Mucosa of stomach (tissue), 1 donor: ENCODE measurements around the gene CXCL6.

ENCODE experiments used
- H3K27me3 ChIP-seq: one replicate; pipeline ENCODE4 v1.7.0; 2013; ENCODE audit warnings: mild to moderate bottlenecking, low read length; ENCODE audit not compliant: control insufficient read depth, insufficient read depth
- H3K36me3 ChIP-seq: one replicate; pipeline ENCODE4 v1.7.0; 2013; ENCODE audit warnings: low read length; ENCODE audit not compliant: control insufficient read depth, insufficient read depth
- H3K4me1 ChIP-seq: one replicate; pipeline ENCODE4 v1.7.0; 2013; ENCODE audit warnings: mild to moderate bottlenecking, low read length; ENCODE audit not compliant: control insufficient read depth, insufficient read depth
- H3K4me3 ChIP-seq: one replicate; pipeline ENCODE4 v1.7.0; 2013; ENCODE audit warnings: low read length
- H3K9ac ChIP-seq: one replicate; pipeline ENCODE4 v1.7.0; 2013; ENCODE audit warnings: mild to moderate bottlenecking, low read length, moderate library complexity
- H3K9me3 ChIP-seq: one replicate; pipeline ENCODE4 v1.7.0; 2013; ENCODE audit warnings: mild to moderate bottlenecking, low read length, moderate library complexity; ENCODE audit not compliant: control insufficient read depth
- donor health status: Pancreatic carcinoma.

CXCL6 gene

GRCh38 chr4:73844345-73844744, 7.9 kb downstream of the CXCL6 start:
- no peaks in the 10 kb centered on the region for H3K36me3 ChIP-seq
- H3K9ac ChIP-seq: no peak overlapping the region
- H3K4me3 ChIP-seq: no peak overlapping the region
- H3K4me1 ChIP-seq: peaks cover 6% of the 10 kb centered on the region
- no peaks in the 10 kb centered on the region for H3K27me3 ChIP-seq
- H3K9me3 ChIP-seq: no peaks in the 10 kb centered on the region

- Histone ChIP-seq H3K4me1 (peaks cover 6% of the 10 kb centered on the region), H3K9ac (no peak overlapping the region)
Measured at GRCh38 chr4:73844806-73845205, 8.3 kb downstream of the CXCL6 start.

GRCh38 chr4:73847526-73848182, 11.2 kb downstream of the CXCL6 start:
- Histone ChIP-seq H3K9ac (no peak overlapping the region), H3K4me3 (no peak overlapping the region), H3K4me1 (no peaks in the 10 kb centered on the region), H3K9me3 (no peaks in the 10 kb centered on the region), H3K27me3 (peaks cover 4% of the 10 kb centered on the region), H3K36me3 (no peaks in the 10 kb centered on the region)

More at GRCh38 chr4:73844806-73845205, 8.3 kb downstream of the CXCL6 start:
- Histone ChIP-seq H3K4me3 (no peak overlapping the region), H3K27me3 (no peaks in the 10 kb centered on the region), H3K9me3 (no peaks in the 10 kb centered on the region), H3K36me3 (no peaks in the 10 kb centered on the region)

- Histone ChIP-seq H3K4me3 (no peak overlapping the region), H3K36me3 (no peaks in the 10 kb centered on the region), H3K27me3 (peaks cover 7% of the 10 kb centered on the region), H3K4me1 (no peaks in the 10 kb centered on the region), H3K9me3 (no peaks in the 10 kb centered on the region), H3K9ac (no peak overlapping the region)
Measured at GRCh38 chr4:73848183-73848777, 11.8 kb downstream of the CXCL6 start.

GRCh38 chr4:73850261-73850970, 13.9 kb downstream of the CXCL6 start:
- no peak overlapping the region for H3K9ac ChIP-seq
- H3K27me3 ChIP-seq: peaks cover 7% of the 10 kb centered on the region
- no peaks in the 10 kb centered on the region for H3K36me3 ChIP-seq
- H3K9me3 ChIP-seq: no peaks in the 10 kb centered on the region
- no peaks in the 10 kb centered on the region for H3K4me1 ChIP-seq
- no peak overlapping the region for H3K4me3 ChIP-seq

- H3K36me3 ChIP-seq: no peaks in the 10 kb centered on the region
- no peak overlapping the region for H3K4me3 ChIP-seq
- no peaks in the 10 kb centered on the region for H3K9me3 ChIP-seq
- H3K9ac ChIP-seq: no peak overlapping the region
- no peaks in the 10 kb centered on the region for H3K4me1 ChIP-seq
- peaks cover 7% of the 10 kb centered on the region for H3K27me3 ChIP-seq
Measured at GRCh38 chr4:73851293-73851692, 14.8 kb downstream of the CXCL6 start.

GRCh38 chr4:73852771-73853170, 16.3 kb downstream of the CXCL6 start:
- Histone ChIP-seq H3K27me3 (peaks cover 7% of the 10 kb centered on the region), H3K36me3 (no peaks in the 10 kb centered on the region), H3K9me3 (no peaks in the 10 kb centered on the region)

GRCh38 chr4:73853246-73853704, 16.8 kb downstream of the CXCL6 start, which contains the start of gene PF4V1:
Gene PF4V1, plus strand, starts transcription at chr4:73853296. Its CDS starts 67 bp downstream, at chr4:73853363.
- Histone ChIP-seq H3K4me3 (no peak within 1 kb of the TSS), H3K27me3 (peaks cover 7% of the 10 kb centered on the region), H3K36me3 (no peaks in the 10 kb centered on the region), H3K9ac (no peak within 1 kb of the TSS), H3K9me3 (no peaks in the 10 kb centered on the region), H3K4me1 (no peaks in the 10 kb centered on the region)

More at GRCh38 chr4:73852771-73853170, 16.3 kb downstream of the CXCL6 start:
- no peak overlapping the region for H3K9ac ChIP-seq
- H3K4me1 ChIP-seq: no peaks in the 10 kb centered on the region
- H3K4me3 ChIP-seq: no peak overlapping the region

- no peak overlapping the region for H3K4me3 ChIP-seq
- H3K9me3 ChIP-seq: no peaks in the 10 kb centered on the region
- peaks cover 7% of the 10 kb centered on the region for H3K27me3 ChIP-seq
- H3K9ac ChIP-seq: no peak overlapping the region
- H3K36me3 ChIP-seq: no peaks in the 10 kb centered on the region
- H3K4me1 ChIP-seq: no peaks in the 10 kb centered on the region
Measured at GRCh38 chr4:73853718-73854473, 17.4 kb downstream of the CXCL6 start.

GRCh38 chr4:73855406-73855805, 18.9 kb downstream of the CXCL6 start:
- H3K9ac ChIP-seq: no peak overlapping the region
- no peak overlapping the region for H3K4me3 ChIP-seq
- no peaks in the 10 kb centered on the region for H3K4me1 ChIP-seq
- no peaks in the 10 kb centered on the region for H3K9me3 ChIP-seq
- H3K27me3 ChIP-seq: peaks cover 7% of the 10 kb centered on the region
- no peaks in the 10 kb centered on the region for H3K36me3 ChIP-seq

- Histone ChIP-seq H3K9ac (no peak overlapping the region), H3K36me3 (no peaks in the 10 kb centered on the region), H3K4me3 (no peak overlapping the region), H3K4me1 (no peaks in the 10 kb centered on the region), H3K27me3 (peaks cover 7% of the 10 kb centered on the region), H3K9me3 (no peaks in the 10 kb centered on the region)
Measured at GRCh38 chr4:73856518-73856917, 20.0 kb downstream of the CXCL6 start.
